Subcutaneous adipose tissue (tissue), 4 donors: ENCODE results near the gene SCGB1D2. TPM values are rescaled to one million over a fixed set of nuclear protein-coding genes. Genes with fewer than 3 reads are reported as not detected.

Experiments
- total RNA-seq, 4 donors: library from RNA; depleted of rRNA; stranded (reverse); fragments of >200 nt; gene quantifications; one replicate each; pipeline ENCODE4 v1.1.0, GENCODE V29; 2016
- TF ChIP-seq, protein P1 (sequence below): fragments of 450-650 bp; IDR thresholded peaks from one replicate; pipeline ENCODE4 v1.5.1; 2016; ENCODE audit warnings: low read depth, mild to moderate bottlenecking, control low read depth, antibody characterized with exemption, moderate library complexity

The SCGB1D2 gene
- total RNA-seq, 4 donors from 2014 or later, result not detected

DNA sequence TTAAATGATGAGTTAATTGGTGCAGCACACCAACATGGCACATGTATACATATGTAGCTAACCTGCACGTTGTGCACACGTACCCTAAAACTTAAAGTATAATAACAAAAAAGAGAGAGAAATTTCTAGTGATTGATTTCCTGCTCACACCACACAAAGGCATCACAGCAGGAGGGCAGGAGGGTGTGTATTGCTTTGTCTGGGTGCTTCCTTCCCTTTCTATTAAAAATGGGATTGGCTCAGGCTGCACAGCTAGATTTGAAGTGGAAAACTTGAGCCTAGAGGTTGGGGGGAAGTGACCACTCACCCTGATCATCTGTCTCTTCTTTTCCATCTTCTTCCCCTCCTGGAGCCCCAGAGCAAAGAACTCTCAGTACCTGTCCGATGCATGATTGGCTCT lies 944 bp upstream of the SCGB1D2 start:
- TF ChIP-seq, protein P1, sequence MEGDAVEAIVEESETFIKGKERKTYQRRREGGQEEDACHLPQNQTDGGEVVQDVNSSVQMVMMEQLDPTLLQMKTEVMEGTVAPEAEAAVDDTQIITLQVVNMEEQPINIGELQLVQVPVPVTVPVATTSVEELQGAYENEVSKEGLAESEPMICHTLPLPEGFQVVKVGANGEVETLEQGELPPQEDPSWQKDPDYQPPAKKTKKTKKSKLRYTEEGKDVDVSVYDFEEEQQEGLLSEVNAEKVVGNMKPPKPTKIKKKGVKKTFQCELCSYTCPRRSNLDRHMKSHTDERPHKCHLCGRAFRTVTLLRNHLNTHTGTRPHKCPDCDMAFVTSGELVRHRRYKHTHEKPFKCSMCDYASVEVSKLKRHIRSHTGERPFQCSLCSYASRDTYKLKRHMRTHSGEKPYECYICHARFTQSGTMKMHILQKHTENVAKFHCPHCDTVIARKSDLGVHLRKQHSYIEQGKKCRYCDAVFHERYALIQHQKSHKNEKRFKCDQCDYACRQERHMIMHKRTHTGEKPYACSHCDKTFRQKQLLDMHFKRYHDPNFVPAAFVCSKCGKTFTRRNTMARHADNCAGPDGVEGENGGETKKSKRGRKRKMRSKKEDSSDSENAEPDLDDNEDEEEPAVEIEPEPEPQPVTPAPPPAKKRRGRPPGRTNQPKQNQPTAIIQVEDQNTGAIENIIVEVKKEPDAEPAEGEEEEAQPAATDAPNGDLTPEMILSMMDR, result no peak

DNA sequence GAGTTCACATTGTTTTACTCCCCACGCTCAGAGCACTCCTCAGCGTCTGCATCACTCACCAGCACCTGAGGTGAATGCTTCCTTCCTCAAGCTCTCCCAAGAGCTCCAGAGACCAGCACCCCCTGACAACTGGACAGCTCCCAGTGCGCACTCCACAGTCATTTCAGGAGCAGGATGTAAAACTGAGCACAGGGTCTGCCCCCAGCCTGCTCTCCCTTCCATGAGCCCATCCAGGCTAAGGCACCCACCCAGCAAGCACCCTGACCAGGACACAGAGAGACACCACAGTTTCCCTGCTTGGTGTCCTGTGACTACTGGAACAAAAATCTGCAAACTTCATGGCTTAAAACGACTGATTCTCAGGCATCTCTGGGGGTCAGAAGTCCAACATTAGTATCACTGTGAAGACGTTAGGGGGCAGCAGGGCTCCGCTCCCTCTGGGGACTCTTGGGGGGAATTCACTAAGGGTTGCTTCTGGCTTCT lies 3.3 kb downstream of the SCGB1D2 start:
- TF ChIP-seq, protein P1, result no peak

DNA sequence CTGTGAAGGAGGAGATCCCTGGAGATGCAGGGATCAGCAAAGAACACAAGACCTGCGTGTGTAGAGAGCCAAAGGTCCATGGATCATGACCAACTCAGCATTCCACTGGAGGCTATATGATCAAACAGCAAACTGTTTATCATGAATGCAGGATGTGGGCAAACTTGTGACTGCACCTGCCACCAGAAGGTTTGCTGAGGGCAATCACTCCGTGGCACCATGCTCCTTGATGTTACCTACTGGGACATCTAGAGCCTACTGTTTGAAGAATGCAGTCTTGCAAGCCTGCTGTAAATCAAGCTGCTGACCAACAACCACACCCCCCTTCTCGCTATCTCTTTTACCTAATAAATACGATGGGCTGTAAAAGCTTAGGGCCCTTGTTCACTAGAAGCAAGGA lies 9.7 kb downstream of the SCGB1D2 start:
- TF ChIP-seq, protein P1, result no peak

DNA sequence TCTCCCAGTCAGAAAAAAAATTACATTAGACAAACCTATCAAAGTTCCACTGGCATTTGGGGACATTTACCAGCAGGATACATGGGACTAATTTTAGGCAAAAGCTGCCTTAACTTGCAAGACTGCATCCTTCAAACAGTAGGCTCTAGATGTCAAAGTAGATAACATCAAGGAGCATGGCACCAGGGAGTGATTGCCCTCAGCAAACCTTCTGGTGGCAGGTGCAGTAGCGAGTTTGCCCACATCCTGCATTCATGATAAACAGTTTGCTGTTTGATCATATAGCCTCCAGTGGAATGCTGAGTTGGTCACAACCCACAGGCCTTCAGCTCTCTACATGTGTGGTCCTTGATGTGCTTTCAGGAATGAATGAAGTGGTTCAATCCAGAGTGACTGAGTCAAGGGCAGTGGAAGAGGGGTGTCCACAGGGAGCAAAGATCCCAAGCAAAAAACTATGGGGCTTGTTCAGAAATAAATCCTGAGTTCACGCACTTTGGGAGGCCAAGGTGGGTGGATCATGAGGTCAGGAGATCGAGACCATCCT lies 12.0 kb downstream of the SCGB1D2 start:
- TF ChIP-seq, protein P1, result no peak

DNA sequence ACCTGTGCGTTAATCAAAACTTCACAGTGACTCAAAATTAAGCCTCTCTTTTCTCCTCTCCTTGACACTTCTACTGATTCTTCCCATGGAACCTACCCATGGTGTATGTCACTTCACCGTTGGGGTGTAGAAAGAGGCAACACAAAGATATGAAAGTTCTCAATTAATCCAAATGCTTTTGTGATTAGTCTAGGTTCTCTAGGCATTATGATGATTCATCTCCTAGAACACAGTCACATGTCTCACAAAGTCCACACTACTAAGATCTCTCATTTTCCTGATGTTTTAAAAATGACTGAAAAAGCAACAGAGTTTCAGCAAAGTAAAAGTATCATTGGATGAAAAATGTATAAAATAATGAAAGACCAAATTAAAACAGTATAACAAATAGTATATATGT lies 14.2 kb downstream of the SCGB1D2 start:
- TF ChIP-seq, protein P1, result no peak

DNA sequence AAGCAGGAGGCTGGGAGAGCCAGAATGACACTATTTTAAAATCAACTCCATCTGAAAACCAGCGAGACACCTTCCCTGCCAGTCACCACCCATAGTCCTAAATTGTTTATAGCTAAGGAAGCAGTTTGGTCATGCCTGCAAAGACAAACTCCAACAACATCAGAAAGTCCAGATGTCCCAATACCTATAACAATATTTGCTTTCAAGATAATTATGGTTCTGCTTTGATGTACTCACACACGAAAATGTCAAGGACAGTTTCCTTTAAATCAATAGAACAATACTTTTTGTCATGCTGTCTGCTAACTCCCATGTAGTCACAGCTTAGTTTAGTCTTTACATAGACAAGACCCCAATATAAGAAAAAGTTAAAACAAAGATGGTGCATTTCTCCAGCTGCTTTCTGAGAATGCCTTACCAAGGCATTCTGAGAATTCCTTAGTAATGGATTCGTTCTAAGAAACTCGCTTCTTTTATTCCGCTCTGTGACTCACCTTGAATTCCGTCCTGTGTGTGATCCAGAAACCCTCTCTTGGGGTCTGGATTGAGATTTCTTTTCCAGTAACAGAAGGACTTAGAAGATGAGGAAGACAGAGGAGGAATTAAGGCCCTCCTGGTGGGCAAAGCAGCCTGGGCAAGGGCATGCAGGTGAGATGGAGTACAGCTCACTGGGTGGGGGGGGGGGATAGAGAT lies 18.4 kb downstream of the SCGB1D2 start:
- TF ChIP-seq, protein P1, result no peak

DNA sequence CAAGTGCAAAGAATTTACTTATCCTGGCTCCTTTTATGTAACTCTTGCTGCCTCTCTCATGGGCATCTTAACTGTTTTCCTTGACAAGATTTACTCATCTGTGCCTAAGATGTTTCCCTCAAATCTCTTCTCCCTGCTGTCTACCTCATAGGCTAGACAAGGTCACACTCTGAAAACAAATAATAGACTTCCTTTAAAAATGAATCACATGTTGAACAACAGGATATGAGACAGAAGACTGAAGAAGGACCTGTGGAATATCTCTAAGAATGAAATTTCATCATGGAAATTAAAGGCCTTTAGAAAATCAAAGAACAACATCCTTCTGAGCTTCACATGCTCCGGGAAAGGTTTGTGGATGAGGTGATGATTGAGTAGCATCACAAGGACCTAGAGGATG lies 22.0 kb downstream of the SCGB1D2 start:
- TF ChIP-seq, protein P1, result no peak
